ENCODE measurements around the gene HIF1AN.

HIF1AN gene

GRCh38 chr10:100522107-100522801 lies 13.5 kb upstream of the HIF1AN start:
- DNase-seq = no peak

- DNase-seq = no peak
Observed at GRCh38 chr10:100522945-100523344, 12.8 kb upstream of the HIF1AN start.

GRCh38 chr10:100524206-100524605 lies 11.5 kb upstream of the HIF1AN start:
- no peak for DNase-seq

- no peak for DNase-seq
Observed at GRCh38 chr10:100524638-100525037, 11.1 kb upstream of the HIF1AN start.

- DNase-seq = peak; percentile 51
Observed at GRCh38 chr10:100528123-100528886, 7.4 kb upstream of the HIF1AN start.

- DNase-seq = no peak
Observed at GRCh38 chr10:100528921-100529474, 6.7 kb upstream of the HIF1AN start.

DNA sequence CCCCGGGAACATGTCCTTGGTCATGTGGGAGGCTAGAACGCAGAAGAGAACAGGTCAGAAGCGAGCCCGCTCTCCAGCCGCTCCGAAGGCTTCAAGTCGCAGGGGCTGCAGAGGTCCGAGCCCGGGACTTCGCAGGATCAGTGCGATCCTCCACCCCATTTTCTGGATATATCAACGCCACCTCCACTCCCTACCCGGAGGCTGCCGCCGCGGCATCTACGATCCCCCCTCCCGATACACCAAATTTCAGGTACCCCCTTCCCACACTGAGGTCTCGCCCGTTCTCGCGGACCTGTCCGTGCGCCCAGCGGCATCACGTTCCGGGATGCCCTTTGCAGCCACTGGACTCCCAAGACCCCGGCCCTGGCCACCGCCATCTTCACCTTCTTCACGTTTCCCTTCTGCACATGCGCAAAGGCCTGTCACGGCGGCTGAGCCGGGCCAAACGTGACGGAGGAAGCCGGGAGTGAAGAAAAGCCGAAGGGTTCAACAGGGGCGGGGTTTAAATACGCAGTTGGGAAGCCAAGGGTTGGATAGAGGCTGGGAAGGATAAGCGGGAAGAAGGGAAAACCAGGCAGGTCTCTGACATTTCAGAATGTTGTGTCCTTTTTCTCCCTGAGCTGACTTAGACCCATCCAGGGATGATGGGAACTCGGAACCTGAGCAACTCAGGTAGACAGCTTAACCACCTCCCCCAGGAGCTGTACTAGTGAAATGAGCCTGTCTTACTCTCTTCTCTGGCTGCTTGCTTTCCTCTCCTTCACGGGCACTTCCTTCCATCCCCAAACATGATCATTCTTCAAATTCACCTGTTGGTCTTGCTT lies 6.1 kb upstream of the HIF1AN start, which contains the start of gene NDUFB8:
Gene NDUFB8, minus strand, starts transcription at position 397 of the 824 bp plus-strand sequence. Its CDS starts 20 bp downstream, at position 377.
- DNase-seq = peak; percentile 89

- DNase-seq = no peak
Observed at GRCh38 chr10:100531761-100532160, 4.0 kb upstream of the HIF1AN start.

- no peak for DNase-seq
Observed at GRCh38 chr10:100534726-100535125, 1.0 kb upstream of the HIF1AN start.

DNA sequence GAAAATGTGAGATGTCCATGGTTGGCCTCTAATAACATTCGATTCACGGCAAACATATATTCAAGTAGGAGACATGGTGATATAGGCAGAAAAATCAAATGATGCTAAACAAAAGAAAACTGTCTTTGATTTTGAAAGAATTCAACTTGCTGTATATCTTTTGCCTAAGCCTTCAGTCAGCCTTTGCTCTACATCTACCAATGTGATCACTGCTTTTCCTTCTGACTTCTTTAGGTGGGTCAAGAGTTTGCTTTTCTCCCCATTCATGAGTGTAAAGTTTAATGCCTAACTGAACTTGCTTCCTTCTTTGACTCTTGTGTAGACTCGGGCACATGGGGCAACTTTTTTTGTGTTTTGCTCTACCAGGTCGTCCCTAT lies 417 bp upstream of the HIF1AN start:
- DNase-seq = no peak

DNA sequence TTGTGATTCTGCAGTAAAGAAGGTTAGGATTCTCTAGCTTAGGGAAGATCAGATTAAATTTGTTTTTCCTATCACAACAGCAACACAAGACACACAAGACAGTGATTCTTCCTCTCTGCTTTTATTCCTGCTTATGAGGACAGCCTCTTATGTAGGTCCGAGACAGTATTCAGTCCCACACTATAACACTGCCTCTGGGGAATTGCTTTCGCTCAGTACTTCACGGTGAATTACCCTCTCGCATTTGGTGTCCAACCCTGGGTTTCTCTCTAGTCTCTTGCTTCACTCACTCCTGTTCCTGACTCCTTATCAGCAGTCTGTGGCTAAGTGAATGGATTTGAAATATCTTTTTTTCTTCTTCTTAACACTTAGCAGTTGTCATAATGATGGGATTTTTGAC lies 1.7 kb downstream of the HIF1AN start:
- no peak for DNase-seq

GRCh38 chr10:100544950-100545349 lies 9.2 kb downstream of the HIF1AN start:
- DNase-seq = no peak

DNA sequence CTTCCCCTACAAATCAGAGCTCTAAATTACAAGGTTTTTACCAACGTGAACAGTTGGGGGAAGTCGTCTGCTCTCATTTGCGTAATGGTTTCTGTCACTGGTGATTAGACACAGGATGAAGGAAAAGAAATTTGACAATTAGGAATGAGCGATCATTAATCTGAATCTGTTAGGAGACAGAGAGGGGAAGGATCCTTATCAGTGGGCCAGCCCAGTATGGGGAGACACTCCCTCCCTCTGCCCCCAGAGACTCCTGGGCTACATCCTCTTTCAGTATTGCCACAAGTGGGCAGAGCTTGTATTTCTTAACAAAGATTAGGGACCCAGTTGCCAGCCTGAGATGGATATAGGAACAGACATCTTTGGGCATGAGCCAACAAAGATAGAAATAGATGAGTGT lies 15.5 kb downstream of the HIF1AN start:
- DNase-seq = no peak

DNA sequence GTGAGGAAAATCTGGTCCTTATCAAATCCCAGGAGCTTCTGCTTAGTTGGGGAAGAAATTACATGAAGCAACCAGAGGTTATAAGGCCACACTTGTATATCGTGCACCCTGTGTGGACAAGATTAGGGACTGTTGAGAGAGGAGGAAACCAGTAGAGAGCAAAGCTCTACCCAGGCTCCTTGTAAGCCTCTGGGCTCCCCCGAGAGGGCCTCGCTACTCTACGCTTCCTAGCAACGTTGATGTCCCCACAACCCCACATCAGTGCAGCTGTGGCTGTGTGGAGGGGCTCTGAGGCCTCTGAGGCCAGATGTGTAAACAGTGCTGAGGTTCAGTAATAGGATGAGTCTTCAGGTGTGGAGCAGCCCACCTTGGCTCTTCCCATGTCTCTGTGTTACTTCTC lies 16.0 kb downstream of the HIF1AN start:
- DNase-seq = no peak

DNA sequence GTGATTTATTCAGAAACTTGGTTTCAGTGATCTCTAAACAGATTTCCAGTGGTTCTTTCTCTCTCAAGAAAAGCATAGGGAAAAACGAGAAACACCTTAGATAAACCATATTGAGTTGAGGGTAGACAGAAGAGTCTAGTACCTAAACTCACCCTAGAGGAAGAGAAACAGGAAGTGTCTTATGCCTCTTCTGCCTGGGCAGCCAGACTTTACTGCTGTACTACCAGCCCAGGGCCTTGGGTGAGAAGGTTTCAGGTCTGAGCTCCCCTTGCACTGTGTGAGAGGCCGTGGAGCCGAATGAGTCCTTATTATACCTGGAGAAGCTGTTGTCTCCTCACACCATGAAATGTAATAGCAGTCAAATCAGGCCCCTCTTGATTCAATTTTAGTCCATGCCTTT lies 18.2 kb downstream of the HIF1AN start:
- no peak for DNase-seq

- no peak for DNase-seq
Observed at GRCh38 chr10:100554902-100555301, 19.2 kb downstream of the HIF1AN start.

- no peak for DNase-seq
Observed at GRCh38 chr10:100560248-100560647, 24.5 kb downstream of the HIF1AN start.

DNA sequence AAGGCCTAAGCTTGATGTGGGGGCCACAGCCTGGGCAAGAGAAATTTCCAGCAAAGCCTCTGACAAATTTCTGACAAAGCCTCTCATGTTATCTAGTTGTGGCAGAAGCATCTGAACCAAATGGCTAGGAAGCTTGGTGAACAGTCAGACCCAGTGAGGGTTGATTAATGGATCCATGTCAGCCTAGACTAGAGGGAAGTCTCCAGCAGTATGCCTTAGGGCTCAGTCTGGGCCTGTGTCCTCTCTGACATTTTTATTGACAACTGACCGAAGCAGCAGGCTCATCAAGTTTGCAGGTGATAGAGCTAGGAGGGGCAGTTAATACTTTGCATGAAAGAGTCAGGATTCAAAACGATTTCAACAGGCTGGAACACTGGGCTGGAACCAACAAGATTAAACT lies 25.3 kb downstream of the HIF1AN start:
- no peak for DNase-seq

- DNase-seq = peak; percentile 62
Observed at GRCh38 chr10:100562008-100562672, 26.4 kb downstream of the HIF1AN start.

- no peak for DNase-seq
Observed at GRCh38 chr10:100565206-100565985, 29.7 kb downstream of the HIF1AN start.

GRCh38 chr10:100566561-100566960 lies 30.8 kb downstream of the HIF1AN start:
- no peak for DNase-seq

DNA sequence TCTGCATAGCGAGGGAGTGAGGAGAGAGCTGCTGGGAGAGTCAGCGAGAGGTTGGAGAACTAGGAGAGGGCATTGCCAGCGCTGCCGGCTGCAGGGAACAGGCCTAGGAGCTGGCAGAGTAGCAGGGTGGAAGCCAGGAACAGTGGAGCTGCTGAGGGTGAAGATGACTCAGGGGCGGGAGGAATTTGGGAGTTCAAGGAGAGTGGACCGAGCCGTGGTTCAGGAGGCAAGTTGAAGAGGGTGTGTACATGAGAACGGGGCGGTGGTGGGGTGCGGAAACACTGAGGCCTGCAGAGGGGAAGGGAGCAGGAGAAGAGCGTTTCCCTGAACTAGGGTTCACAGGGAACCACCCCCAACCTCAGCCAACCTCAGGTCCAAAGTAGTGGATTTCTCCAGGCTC lies 31.5 kb downstream of the HIF1AN start:
- no peak for DNase-seq
